DND-41 (cell line): ENCODE data around the gene ADCY9.

Experiments used
- CTCF ChIP-seq: IDR thresholded peaks from 2 replicates; pipeline ENCODE4 v1.5.1; 2012; ENCODE audit warnings: borderline replicate concordance, low read length, moderate library complexity, mild to moderate bottlenecking; ENCODE audit not compliant: poor library complexity, severe bottlenecking; ENCODE audit errors: extremely low read depth
- EZH2 ChIP-seq: IDR thresholded peaks from 3 replicates; pipeline ENCODE4 v1.6.1; 2012; ENCODE audit warnings: borderline replicate concordance, low read depth, mild to moderate bottlenecking, moderate library complexity, low read length, inconsistent platforms; ENCODE audit not compliant: severe bottlenecking

GRCh38 chr16:4071686-4072561 is 44.3 kb downstream of the ADCY9 start:
- TF ChIP-seq CTCF: no peak
- no peak for TF ChIP-seq EZH2
